ENCODE results near the gene RIPPLY1.

DNA sequence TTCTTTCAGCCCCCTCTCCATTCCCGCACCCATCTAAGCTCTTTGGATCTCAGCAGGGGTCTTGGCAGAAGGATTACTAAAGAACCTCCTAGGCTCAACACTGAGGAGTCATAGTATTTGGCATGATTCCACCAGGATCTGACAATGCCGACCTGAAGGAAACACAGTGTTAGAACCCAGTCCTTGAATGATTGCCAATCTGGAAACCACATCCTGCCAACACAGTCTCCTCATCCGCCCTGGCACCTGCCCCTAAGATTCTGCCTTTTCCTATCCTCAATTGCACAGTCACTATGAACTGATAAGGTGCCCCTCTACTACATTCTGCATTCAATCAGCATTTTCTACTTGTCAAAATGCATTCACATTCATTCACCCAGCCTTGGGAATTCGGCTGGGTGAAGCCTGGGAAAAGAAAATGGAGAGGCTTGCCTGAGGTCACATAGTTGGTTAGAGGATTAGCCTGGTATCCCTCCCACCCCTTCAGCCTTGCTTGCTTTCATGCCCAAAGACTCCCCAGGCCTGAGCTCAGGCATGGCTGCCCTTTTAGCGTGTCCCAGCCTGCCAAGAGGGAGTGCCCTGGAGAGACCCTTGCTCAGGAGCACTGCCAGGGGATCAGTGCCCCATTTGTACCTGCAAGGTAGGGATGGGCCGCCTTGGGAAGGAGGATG, 14.8 kb upstream of the RIPPLY1 start:
- TF ChIP-seq, protein P1, sequence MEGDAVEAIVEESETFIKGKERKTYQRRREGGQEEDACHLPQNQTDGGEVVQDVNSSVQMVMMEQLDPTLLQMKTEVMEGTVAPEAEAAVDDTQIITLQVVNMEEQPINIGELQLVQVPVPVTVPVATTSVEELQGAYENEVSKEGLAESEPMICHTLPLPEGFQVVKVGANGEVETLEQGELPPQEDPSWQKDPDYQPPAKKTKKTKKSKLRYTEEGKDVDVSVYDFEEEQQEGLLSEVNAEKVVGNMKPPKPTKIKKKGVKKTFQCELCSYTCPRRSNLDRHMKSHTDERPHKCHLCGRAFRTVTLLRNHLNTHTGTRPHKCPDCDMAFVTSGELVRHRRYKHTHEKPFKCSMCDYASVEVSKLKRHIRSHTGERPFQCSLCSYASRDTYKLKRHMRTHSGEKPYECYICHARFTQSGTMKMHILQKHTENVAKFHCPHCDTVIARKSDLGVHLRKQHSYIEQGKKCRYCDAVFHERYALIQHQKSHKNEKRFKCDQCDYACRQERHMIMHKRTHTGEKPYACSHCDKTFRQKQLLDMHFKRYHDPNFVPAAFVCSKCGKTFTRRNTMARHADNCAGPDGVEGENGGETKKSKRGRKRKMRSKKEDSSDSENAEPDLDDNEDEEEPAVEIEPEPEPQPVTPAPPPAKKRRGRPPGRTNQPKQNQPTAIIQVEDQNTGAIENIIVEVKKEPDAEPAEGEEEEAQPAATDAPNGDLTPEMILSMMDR (conservative IDR thresholded peaks at IDR 0.05 in 1 of 2, IDR thresholded peaks at IDR 0.05 in 1 of 2; ENCODE audit: low read depth in 1 of 2, low read length in 2 of 2) = no peak
- TF ChIP-seq EZH2 (IDR thresholded peaks at IDR 0.05; ENCODE audit: low read length, missing control alignments) = no peak

All from fibroblast of lung (primary cell).